ENCODE results near the gene DSCAML1. TPM values are rescaled to one million over a fixed set of nuclear protein-coding genes. Genes with fewer than 3 reads are reported as not detected.

The DSCAML1 gene
- total RNA-seq, 2 donors from 2014 or later, result 0.21 to 0.41 TPM

- Histone ChIP-seq H3K4me3 (no peak overlapping the region), H3K9me3 (no peaks in the 10 kb centered on the region), H3K36me3 (no peaks in the 10 kb centered on the region), H3K27ac (no peak overlapping the region), H3K27me3 (replicated peaks; ENCODE audit: insufficient read depth) (no peaks in the 10 kb centered on the region), H3K4me1 (ENCODE audit: control insufficient read depth in 1 of 2, low read depth in 2 of 2) (no peaks in the 10 kb centered on the region)
- DNase-seq (ENCODE audit: low spot score) (no peak), ATAC-seq (ENCODE audit: insufficient number of reproducible peaks, low FRiP score, low read depth) (no peak)
- no peak for TF ChIP-seq CTCF (IDR thresholded peaks at IDR 0.05)
Measured at GRCh38 chr11:117476531-117477142, 320.4 kb downstream of the DSCAML1 start.

GRCh38 chr11:117475716-117476530 lies 321.1 kb downstream of the DSCAML1 start:
- H3K4me1 ChIP-seq (ENCODE audit: control insufficient read depth in 1 of 2, low read depth in 2 of 2), result no peaks in the 10 kb centered on the region
- no peak for TF ChIP-seq CTCF (IDR thresholded peaks at IDR 0.05)
- no peak overlapping the region for H3K4me3 ChIP-seq
- no peaks in the 10 kb centered on the region for H3K27me3 ChIP-seq (replicated peaks; ENCODE audit: insufficient read depth)
- ATAC-seq (ENCODE audit: insufficient number of reproducible peaks, low FRiP score, low read depth) (no peak), DNase-seq (ENCODE audit: low spot score) (no peak)
- no peaks in the 10 kb centered on the region for H3K9me3 ChIP-seq
- H3K27ac ChIP-seq, result no peak overlapping the region
- no peaks in the 10 kb centered on the region for H3K36me3 ChIP-seq

- DNase-seq (ENCODE audit: low spot score), result no peak
- H3K27ac ChIP-seq, result no peak overlapping the region
- no peaks in the 10 kb centered on the region for H3K9me3 ChIP-seq
- no peaks in the 10 kb centered on the region for H3K27me3 ChIP-seq (replicated peaks; ENCODE audit: insufficient read depth)
- ATAC-seq (ENCODE audit: insufficient number of reproducible peaks, low FRiP score, low read depth), result no peak
- H3K4me3 ChIP-seq, result no peak overlapping the region
- no peak for TF ChIP-seq CTCF (IDR thresholded peaks at IDR 0.05)
- no peaks in the 10 kb centered on the region for H3K36me3 ChIP-seq
- no peaks in the 10 kb centered on the region for H3K4me1 ChIP-seq (ENCODE audit: control insufficient read depth in 1 of 2, low read depth in 2 of 2)
Measured at GRCh38 chr11:117473481-117474091, 323.4 kb downstream of the DSCAML1 start.

GRCh38 chr11:117471776-117472175 lies 325.2 kb downstream of the DSCAML1 start:
- no peak overlapping the region for H3K27ac ChIP-seq
- no peak for TF ChIP-seq CTCF (IDR thresholded peaks at IDR 0.05)
- DNase-seq (ENCODE audit: low spot score) (no peak), ATAC-seq (ENCODE audit: insufficient number of reproducible peaks, low FRiP score, low read depth) (no peak)
- H3K9me3 ChIP-seq, result no peaks in the 10 kb centered on the region
- no peaks in the 10 kb centered on the region for H3K4me1 ChIP-seq (ENCODE audit: control insufficient read depth in 1 of 2, low read depth in 2 of 2)
- no peaks in the 10 kb centered on the region for H3K36me3 ChIP-seq
- no peak overlapping the region for H3K4me3 ChIP-seq
- H3K27me3 ChIP-seq (replicated peaks; ENCODE audit: insufficient read depth), result no peaks in the 10 kb centered on the region

GRCh38 chr11:117470576-117470975 lies 326.4 kb downstream of the DSCAML1 start:
- Histone ChIP-seq H3K4me3 (no peak overlapping the region), H3K4me1 (ENCODE audit: control insufficient read depth in 1 of 2, low read depth in 2 of 2) (no peaks in the 10 kb centered on the region), H3K27me3 (replicated peaks; ENCODE audit: insufficient read depth) (no peaks in the 10 kb centered on the region), H3K36me3 (no peaks in the 10 kb centered on the region), H3K9me3 (no peaks in the 10 kb centered on the region), H3K27ac (no peak overlapping the region)
- no peak for DNase-seq (ENCODE audit: low spot score)
- no peak for TF ChIP-seq CTCF (IDR thresholded peaks at IDR 0.05)
- no peak for ATAC-seq (ENCODE audit: insufficient number of reproducible peaks, low FRiP score, low read depth)

Data from thoracic aorta (tissue), 2 donors.